GM18873 (cell line): ENCODE data around the gene KRTAP10-2.

Experiments used
- ATAC-seq: cut with Tn5 transposase; IDR thresholded peaks from one replicate; pipeline ENCODE4 v1.9.1; 2021; ENCODE audit warnings: mild to moderate bottlenecking, moderate library complexity, moderate number of reproducible peaks; ENCODE audit not compliant: unreplicated experiment, low FRiP score

KRTAP10-2 gene

DNA sequence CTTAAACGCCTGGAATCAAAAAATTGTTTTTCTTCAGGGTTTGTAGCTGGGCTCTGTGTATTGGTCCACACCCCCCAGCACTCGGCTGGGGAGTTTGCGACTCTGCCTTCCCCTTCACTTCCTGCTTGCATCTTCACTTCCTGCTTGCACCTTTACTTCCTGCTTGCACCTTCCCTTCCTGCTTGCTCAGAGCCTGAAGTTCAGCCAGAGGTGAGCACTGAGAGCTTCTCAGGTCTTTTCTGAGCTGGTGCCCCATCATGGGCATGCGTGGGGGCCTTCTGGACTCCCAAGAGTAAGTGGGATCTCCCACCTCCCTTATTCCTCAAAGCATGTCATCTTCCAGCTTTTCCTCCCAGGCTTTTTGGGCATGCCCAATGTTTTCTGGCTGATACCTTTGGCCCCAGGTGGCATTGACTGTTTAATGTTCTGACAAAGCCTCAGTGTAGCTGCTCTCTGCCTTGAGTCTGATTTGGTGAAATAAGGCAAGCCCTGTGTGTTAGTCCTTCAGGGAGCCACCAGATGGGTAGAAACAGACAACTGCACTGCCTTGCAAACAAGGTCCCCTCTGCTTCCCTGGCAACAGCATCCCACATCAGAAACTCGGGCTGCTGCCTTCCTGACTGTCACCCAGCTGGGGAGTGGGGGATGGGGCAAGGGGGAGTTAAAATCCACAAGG is 3.5 kb downstream of the KRTAP10-2 start:
- no peak for ATAC-seq

DNA sequence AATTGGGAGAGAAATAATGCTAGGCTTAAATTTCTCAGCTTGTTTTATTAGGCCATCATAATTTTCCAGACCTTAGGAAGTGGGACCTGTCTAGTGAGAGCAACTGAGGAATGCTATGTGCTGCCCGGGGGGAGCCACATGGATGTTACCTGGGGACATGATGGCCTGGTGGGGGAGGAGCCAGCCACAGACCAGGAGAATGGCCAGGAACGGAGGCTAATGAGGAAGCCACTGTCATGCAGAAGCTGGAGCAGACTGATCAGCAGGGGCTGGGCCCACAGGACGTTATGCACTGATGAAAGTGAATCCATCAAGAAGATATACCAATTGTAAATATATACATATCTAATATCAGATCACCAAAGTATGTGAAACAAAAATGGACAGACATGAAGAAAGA is 6.7 kb downstream of the KRTAP10-2 start:
- ATAC-seq: no peak

DNA sequence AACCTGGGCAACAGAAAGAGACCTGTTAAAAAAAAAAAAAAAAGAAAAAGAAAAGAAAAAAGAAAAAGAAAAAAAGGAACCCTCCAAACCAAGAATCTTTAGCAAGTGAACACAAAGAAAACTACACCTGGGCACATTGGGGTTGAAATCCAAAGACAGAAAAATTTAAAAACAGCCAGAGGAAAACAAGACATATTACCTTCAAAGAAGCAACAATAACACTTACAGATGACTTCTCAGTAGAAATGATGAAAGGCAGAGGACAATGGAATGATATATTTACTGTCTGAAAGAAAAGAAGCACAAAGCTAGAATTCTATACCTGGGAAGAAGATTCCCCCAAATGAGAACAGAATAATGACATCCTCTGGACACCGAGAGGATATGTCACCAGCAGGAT is 8.6 kb downstream of the KRTAP10-2 start:
- ATAC-seq: no peak

DNA sequence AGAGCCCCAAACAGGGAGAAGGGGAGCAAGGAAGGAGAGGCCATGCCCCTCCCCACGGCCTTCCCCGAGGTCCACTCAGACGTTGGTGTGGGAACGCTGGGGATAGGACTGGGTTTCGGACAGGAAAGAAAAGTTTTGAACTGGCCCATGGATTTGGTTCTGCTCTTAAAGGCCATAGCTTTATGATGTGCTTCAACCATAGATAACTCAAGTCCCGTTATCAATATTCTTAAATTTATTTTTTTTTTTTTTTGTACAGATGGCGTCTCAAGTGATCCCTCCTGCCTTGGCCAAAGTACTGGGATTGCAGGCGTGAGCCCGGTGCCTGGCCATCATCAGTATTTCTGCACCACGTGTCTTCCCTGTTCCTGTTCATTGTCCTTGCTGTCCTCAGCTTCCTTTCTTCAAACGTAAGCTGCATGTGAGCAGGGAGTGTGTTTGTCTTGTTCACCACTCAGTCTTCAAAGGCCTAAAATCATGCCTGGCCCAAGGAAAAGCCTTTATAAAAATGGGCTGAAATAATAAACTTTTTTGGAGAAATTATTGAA is 10.5 kb downstream of the KRTAP10-2 start:
- no peak for ATAC-seq

DNA sequence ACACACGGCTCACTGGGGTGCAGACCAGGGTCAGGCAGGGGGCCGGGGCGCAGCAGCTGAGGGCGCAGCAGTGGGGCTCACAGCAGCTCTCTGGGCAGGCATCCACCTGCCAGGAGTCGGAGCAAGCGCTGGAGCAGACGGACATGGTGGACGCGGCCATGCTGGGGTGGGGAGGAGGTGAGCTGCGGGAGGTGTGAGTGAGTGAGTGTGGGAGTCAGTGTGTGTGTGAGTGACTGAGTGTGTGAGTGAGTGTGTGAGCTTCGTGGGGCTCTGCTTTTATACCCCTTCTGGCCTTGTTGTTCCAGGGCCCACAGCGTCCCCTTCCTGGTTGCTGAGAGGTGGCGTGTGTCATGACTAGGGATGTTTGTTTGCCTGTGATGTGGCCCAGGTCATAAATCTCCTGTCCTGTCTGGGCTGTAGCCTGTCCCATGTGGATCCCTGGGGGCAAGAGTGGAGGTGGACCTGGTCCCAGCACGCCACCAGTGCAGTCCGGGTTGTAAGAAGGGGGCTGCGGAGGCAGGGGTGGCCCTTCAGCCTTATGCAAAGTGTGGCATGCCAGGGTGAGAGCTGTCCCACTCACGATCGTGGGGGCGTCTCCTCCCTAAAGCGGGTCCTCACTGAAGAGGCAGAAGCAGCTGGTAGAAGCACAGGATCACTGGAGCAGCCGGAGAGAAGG is 11.2 kb downstream of the KRTAP10-2 start, which contains the start of gene KRTAP10-1:
Gene KRTAP10-1, minus strand, starts transcription at position 205 of the 676 bp plus-strand sequence. Its CDS starts 45 bp downstream, at position 160.
- no peak for ATAC-seq

DNA sequence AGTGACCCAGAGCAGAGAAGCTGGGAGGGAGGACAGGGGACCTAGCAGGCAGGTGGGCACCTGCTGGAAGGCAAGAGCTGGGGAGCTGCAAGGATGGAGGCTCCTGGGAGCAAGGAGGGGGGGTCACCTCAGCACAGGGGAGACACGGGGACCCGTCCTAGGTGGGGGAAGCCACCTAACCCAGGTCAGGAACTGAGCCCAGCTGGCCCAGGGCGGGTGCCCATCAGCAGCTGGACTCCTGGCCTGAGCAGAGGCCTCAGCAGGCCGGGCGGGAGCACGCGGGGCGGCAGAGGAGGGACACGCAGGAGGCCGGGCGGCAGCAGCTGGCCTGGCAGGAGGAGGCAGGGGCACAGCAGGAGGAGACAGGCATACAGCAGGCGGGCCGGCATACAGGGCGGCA is 12.3 kb downstream of the KRTAP10-2 start:
- no peak for ATAC-seq

DNA sequence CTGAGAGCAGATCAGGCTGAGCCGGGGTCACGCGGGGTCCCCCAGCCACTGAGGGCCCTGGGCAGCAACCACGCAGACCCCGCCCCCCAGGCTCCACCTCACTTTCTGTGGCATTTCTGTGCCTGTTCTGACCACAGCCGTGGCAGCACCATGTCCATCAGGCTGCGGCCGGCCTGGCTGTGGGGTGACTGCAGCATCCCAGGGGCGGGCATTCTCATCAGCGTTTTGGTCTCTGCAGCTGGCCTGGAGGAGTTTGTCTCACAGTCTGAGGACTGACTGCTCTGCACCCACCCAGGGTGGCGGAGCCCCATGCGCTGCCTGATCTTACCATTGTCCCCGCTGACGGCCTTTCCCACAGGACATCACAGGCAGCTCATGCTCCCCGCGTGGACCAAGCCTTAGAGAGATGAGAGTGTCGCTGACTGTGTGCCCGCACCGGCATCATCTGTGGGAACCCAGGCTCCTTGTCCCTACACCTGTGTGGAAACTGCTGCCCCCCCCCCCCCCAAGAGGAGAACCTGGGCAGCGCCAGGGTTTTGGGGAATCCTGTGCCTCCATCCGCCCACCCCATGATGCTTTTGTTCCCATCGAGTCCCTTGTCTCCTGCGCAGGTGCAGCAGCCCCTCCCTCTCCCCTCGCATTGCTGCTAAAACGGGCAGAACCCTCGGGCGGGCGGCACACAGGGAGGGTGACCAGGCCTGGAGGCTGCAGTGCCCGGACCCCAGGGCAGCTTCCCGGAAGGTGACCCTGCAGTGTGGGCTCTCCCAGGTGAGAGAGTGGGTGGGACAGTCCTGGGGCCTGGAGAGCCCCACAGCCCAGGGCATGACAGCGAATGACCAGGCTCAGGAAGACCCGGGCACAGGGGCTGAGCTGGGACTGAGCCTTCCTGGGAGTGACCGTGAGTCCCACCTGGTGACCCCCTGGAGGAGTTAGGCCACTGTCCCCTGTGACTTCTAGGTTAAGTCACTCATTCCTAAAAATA is 13.1 kb downstream of the KRTAP10-2 start:
- no peak for ATAC-seq

DNA sequence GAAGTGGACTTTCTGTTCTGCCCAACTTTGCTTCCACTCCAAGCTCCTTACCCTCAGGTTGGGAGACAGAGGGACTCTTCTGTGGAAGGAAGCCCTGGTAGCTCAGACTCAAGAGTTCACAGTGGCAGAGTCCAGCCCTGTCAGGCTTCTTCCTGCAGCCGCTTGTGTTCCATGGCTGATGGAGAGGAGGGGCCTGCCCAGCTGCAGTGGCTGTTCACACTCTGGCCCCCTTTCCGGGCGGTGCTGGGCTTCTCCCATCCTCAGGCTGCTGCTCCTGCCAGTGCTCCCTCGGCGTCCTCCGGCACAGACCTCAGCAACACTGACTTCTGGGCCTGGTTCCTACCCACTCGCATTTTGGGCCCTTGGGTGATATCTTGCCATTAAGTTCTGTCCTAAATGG is 15.3 kb downstream of the KRTAP10-2 start:
- no peak for ATAC-seq

DNA sequence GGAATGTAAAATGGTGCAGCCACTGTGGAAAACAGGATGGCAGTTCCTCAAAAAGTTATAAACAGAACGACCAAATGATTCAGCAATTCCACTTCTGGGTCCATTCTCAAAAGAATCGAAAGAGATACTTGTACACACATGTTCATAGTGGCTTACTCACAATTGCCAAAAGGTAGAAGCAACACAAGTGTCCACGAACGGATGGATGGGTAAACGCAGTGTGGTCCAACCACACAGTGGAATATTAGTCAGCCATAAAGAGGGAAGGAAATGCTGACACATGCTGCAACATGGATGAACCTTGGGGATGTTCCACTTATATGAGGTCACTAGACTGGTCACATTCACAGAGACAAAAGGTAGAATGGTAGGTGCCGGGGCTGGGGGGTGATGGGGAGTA is 16.6 kb downstream of the KRTAP10-2 start:
- no peak for ATAC-seq

DNA sequence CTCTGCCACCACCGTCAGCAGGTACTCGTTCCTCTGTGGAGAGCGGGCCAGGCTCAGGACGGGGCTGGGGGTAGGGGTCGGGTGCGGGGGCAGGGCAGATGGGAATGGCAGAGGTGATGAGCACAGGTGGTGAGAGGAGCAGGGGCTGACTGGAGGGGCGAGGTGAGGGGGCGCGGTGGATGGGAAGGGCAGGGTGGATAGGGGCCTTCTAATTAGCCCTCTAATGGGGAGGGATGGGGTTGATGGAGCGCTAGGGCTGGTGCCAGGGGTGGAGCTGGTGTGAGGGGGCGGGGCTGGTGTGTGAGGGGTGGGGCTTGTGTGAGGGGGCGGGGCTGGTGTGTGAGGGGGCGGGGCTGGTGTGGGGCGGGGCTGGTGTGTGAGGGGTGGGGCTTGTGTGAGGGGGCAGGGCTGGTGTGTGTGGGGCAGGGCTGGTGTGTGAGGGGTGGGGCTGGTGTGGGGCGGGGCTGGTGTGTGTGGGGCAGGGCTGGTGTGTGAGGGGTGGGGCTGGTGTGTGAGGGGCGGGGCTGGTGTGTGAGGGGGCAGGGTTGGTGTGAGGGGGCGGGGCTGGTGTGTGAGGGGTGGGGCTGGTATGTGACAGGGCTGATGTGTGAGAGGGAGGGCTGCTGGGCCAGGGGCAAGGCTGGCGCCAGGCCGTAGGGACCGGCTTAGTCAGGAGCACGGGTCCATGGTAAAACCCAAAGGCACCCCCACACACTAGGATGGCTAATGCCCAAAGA is 17.2 kb downstream of the KRTAP10-2 start:
- ATAC-seq: no peak

DNA sequence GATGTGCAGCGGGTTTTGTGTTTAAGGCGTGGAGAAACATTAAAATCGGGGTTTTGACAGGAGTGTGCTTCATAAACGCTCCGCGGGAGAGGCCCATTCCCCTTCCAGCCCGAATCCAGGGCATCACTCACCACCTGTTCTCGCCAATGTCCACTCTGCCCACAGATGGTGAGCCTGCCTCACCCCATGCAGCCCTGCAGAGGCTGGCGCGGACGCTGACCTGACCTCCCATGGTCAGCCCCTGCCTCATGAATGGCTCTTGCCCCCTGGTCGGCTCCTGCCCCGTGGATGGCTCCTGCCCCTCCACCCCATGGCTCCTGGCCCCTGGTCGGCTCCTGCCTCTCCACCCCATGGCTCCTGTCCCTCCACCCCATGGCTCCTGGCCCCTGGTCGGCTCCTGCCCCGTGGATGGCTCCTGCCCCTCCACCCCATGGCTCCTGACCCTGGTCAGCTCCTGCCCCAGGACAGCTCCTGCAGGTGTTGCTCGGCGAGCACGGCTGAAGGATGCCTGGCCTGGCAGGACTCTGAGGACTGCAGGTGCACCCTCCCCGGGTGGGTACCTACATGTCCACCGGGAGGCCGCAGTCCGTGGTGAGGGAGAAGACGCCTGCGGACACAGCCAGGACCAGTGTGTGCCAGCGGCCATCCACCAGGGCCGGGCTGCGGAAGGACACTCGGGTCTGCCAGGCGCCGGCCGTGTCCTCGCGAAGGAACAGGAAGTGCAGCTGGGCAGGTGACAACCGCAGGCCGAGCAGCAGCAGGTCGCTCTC is 18.0 kb downstream of the KRTAP10-2 start:
- no peak for ATAC-seq

DNA sequence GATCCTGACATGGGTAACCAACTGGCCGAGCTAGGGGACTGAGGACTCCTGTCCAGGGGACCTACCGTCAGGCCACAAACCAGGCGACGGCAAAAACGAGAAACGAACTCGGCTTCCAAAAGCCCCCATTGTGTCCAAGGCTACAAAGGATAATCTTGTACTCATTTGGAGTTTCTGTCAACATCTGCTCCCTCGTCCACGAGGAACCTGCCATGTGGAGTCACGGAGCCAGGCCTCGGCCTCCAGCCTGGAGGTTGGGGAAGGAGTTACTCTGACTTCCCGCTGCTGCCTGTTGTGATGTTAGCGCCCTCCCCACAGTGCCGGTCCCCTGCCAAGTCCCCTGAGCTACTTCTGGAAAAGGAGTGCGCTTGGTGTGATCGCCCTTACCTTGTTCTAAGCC is 18.6 kb downstream of the KRTAP10-2 start:
- no peak for ATAC-seq

DNA sequence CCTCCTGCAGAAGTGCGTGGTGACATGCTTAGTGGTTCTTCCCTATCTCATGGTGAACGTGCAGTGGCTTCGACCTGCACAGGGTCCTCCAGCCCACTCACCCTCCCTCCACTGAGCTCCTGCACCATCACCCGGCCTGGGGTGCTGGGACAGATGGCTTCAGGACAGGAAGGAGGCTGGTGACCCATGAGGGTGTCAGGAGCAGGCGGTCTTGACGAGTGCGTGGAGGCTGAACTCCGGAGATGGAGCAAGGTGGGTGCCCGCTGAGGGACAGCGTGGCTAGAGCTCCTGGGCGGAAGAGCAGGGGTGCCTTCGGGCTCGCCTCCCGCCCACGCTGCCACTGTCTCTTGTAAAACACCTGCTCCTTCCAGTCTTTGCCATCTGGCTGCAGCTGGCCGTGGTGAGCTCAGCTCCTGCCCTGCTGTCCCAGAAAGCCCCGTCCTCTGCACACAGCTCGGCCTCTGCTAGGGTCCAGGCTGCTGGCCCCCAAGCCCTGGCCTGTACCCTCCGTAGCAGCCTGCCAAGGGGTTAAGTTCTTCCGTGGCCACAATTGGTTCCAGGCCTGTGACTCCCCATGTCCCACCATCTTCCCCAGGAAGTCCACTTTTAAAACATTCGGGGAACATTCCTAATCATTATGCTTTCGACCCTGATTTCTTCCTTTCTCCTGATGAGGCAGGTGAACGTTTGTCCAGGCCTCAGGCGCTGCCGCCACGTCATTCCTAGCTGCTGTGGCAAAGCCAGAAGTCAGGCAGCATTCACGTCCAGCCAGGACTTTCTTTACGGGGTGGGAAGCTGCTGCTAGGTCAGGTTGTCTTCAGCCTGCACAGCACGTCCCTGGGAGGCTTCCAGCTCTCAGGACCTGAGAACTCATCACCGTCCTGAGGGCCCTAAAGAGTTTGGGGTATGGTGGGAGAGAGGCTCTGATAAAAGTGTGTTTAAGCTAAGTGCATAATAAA is 19.4 kb downstream of the KRTAP10-2 start:
- ATAC-seq: no peak

DNA sequence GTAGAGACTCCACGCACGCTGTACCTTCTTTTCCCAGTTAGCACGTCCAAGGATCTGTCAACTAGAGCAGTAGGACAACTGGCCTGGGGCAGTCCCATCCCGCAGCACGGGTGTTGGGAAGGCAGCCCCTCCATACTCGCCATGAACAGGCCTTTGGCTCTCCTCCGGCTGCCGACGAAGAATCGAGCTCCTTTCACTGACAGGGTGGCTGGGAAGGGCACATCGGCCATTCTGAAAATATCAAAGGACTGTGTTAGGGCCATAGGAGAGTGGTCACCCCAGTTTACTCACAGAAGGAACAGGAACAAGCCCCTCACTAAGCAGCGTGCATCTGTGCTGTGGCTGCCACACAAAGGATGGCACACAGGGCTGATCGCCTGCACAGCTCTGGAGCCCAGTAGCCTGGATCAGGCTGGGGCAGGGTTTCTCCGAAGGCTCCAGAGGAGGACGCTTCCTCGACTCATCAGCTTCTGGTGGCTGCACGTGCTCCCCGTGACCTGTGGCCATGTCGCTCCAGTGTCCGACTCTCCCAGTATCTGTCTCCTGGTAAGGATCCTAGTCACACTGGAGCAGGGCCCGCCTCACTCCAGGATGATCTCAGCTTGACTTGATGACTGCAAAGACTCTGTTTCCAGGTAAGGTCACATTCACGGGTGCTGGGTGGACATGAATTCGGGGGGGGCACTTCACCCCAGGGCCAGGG is 20.3 kb downstream of the KRTAP10-2 start:
- ATAC-seq: no peak

DNA sequence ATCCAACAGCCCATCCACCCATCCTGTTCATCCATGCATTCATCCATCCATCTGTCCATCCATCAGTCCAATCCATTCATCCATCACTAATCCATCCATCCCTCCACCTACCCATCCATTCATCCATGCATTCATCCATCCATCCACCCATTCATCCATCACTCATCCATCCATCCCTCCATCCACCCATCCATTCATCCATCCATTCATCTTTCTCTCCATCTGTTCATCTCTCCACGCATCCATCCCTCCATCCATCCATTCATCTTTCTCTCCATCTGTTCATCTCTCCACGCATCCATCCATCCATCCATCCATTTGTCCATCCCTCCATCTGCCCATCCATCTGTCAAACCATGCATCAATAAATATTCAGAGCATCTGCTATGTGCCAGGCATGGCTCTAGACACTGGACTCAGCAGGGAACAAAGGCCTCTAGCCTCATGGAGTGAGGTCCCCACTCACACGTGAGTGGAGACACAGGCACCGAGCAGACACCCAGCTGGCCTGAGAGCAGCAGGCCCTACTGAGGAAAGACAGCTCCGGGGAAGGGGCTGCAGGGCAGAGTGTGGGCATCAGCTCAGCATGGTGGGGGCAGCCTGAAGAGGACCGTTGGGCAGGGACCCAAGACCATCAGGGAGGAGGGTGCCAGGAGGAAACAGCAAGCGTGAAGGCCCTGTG is 20.9 kb downstream of the KRTAP10-2 start:
- no peak for ATAC-seq

DNA sequence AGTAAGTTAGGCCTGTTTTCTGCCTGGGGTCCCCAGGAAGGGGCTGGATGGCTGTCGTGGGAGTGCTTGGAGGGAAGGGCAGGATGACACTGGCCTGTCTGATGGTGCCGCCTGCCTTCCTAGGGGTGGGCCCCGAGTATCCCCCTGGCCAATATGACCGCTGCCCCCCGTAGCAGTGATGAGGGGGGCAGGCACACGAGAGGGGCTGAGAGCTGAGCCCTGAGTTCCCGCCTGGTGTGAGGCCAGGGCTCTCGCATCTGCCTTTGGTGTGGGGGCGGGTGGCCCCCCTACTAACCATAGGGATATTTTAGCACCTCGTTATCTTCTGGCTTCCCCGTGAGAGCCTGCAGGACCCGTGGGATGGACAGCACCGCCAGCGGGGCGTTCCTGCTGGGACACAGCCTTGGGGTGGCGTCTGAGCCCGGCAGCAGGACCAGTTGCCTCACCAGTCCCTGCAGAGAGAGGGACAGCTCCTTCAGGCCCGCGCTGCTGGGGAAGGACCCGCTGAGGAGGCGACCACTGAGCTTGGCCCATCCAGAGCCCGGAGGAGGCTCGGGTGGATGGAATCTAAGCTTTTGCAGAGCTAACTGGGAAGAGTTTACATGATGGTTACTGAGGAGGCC is 21.7 kb downstream of the KRTAP10-2 start:
- ATAC-seq: no peak

DNA sequence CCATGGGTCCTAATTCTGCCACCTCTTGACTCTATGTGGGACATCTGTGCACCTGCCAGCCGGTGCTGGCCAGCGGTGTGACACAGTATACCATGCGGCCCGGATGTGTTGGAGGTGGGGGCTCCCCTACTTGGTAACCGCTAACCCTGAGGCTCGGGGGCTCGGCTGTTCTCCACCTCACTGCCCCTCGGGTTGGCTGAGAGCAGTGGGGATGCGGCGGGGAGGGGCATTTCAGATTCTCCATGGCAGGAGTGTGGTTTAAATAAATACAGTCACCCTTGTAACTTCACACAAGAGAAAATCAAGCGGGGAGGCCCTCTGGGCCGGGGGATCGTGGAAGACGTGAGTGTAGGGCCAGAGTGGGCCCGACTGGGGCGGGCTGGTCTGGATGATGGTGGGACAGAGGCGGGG is 22.3 kb downstream of the KRTAP10-2 start:
- ATAC-seq: no peak
